ENCODE data around the gene CES5A. TPM values are rescaled to one million over a fixed set of nuclear protein-coding genes. Genes with fewer than 3 reads are reported as not detected.
A peak's percentile ranks its signal among the peaks of the same experiment; 100 is the strongest.
"Not testable (repeated sequence)": the region's sequence is repeated elsewhere in the genome, so short reads cannot be mapped to it uniquely, and the experiment has no call there.

Gene CES5A, protein sequence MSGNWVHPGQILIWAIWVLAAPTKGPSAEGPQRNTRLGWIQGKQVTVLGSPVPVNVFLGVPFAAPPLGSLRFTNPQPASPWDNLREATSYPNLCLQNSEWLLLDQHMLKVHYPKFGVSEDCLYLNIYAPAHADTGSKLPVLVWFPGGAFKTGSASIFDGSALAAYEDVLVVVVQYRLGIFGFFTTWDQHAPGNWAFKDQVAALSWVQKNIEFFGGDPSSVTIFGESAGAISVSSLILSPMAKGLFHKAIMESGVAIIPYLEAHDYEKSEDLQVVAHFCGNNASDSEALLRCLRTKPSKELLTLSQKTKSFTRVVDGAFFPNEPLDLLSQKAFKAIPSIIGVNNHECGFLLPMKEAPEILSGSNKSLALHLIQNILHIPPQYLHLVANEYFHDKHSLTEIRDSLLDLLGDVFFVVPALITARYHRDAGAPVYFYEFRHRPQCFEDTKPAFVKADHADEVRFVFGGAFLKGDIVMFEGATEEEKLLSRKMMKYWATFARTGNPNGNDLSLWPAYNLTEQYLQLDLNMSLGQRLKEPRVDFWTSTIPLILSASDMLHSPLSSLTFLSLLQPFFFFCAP
- polyA plus RNA-seq (ENCODE audit: insufficient read length in 3 of 3) = under 1 TPM in 2 of 3 donors, not detected in 1; 0.06 to 0.18 TPM
- long read RNA-seq, donor 1 = 0 reads
- long read RNA-seq, donor 2 = 0 reads
- long read RNA-seq, donor 3 = 0 reads
- long read RNA-seq, donor 4 = 0 reads
- long read RNA-seq, donor 5 = 0 reads
- long read RNA-seq, donor 6 = 0 reads
- long read RNA-seq, donor 7 = 0 reads
- long read RNA-seq, donor 8 = 0 reads
- long read RNA-seq, donor 9 = 0 reads
- long read RNA-seq, donor 10 = 0 reads
- long read RNA-seq, donor 11 = 0 reads
- long read RNA-seq, donor 12 = 0 reads
- long read RNA-seq, donor 13 = 0 reads
- long read RNA-seq, donor 14 = 0 reads
- long read RNA-seq, donor 15 = 0 reads
- long read RNA-seq, donor 16 = 0 reads

DNA sequence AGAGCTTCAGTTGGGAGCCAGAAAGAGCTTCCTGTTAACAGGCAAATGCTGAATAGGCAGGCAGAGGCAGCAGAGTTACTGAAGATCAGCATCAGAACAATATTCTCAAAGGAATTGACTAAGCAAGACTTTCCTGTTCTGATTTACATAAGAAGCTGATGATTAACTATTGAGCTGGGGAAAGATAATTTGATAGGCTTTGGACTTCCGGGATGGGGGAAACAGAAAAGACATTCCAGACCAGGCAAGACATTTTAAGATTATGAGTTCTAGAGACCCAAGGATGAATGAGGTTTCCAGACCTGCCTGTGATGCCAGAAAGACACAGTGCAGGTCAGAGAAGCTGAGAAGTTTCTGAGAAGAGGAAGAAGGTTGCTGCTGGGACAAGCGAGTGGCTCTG is at the start of gene CES5A:
Gene CES5A, minus strand, starts transcription at position 101 of the 400 bp plus-strand sequence. CDS start 152 bp downstream, outside the sequence.
- DNase-seq (ENCODE audit: extremely low read depth in 1 of 11, low read depth in 9 of 11, low spot score in 4 of 11) = peak in 1 of 11 donors; percentile 2

DNA sequence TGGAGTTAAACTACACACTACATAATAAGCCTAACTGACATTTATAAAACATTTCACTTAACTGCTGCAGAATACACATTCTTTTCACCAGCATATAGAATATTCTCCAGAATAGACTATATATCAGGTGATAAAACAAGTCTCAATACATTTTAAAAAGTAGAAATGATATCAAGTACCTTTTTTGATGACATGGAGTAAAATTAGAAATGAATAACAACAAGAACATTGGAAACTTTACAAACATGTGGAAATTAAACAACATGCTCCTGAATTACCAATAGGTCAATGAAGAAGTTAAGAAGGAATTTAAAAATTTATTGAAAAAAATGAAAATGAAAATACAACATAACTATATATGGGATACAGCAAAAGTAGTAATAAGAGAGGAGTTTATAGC is 47.5 kb upstream of the CES5A start:
- DNase-seq (ENCODE audit: extremely low read depth in 1 of 11, low read depth in 9 of 11, low spot score in 4 of 11) = no peak

DNA sequence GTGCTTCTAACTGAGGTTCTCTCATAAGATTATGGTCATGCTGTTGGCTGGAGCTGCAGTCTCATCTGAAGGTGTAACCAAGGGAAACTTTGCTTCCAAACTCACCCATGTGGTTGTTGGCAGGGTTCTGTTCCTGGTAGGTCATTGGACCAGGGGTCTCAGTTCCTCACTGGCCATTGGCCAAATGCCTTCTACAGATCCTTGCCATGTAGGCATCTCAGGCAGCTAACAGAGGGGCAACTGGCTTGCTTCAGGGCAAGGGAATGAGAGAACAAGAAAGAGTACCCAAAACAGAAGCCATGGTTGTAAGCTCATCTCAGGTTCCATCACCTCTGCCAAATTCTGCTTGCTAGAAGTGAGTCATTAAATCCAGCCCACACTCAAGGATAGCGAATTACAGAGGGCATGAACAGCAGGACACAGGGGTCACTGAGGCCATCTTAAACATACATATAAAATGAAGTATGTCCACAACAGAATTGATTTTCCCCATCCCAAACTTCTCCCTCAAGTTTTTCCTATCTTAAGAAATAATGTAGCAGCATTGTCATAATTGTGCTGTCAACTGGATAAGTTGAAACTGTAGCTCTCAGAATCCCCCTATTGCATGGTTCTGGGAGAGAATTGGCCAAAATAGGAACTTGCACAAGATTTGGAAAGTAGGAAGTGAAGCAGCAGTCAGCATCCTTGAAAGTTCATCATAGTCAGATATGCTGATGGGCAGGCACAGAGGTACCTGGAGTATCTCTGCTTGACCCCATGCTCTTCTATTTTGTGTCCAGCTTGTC is 42.4 kb upstream of the CES5A start:
- DNase-seq (ENCODE audit: extremely low read depth in 1 of 11, low read depth in 9 of 11, low spot score in 4 of 11) = no peak

DNA sequence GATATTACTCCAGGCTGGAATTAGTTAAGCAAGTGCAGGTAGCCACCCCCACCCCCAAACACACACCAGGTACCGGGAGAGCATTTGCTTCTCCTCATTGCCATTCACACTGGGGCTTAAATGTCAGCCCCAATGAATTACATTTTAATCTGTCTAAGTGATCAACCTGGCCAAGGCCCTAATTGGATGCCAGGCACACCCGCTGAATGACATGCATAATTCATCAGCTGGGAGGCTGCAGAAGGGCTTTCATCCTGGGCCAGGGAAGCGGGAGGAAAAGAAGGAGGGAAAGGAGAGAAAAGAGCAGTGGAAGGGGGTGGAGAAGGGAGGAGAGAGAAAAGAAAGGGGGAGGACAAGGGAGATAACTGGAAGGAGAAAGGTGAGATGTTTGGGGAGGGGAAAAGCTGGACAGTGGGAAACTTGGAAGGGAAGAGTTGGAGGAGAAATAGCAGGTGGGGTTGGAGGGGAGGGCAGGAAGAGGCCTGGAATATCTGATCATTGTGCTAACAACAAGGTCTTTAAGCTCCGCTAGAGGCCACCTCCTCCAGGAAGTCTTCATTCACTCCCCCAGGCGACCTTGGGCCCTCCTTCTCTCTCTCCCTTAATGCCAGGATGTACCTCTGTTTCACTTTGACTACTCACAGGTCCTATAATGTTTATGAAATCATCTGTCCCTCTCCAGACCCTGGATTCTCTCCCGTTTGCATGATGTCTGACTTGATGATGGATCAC is 40.1 kb upstream of the CES5A start:
- peak in 4 of 11 donors; percentile 6 to 29 (median 16) for DNase-seq (ENCODE audit: extremely low read depth in 1 of 11, low read depth in 9 of 11, low spot score in 4 of 11)

DNA sequence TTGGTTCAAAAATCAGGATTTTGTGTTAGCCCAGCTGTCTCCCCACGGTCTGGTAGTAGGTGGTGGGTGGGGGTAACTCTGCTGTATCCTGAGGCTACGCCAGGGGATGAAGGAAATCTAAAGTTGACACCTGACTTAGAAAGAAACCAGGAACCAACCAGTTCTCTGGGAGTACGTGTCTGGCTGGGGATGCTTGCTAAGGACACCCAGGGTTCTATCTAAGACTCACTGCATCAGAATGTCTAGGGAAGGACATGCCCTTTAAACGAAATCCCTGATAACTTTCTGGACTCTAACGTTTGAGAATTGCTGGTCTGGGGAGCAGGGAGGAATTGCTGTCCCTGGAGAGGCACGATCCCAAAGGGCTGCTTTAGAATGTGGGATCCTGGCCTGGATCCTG is 39.2 kb upstream of the CES5A start:
- no peak for DNase-seq (ENCODE audit: extremely low read depth in 1 of 11, low read depth in 9 of 11, low spot score in 4 of 11)

DNA sequence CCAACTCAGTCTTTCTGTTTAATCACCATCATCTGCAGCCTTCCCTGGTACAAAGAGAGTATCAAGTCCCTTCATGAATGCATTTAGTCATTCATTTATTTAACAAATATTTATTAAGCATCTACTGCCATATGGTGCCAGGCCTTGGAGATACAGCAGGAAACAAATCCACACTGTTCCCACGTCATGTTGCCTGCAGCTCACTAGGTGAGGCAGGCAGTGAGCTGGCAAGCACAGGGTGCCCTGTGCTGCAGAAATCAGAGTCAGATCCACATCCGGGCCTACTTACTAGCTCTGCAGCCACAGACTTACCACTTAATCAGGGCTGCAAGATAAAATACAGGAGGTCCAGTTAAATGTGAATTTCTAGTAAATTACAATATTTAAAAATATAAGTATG is 38.5 kb upstream of the CES5A start:
- DNase-seq (ENCODE audit: extremely low read depth in 1 of 11, low read depth in 9 of 11, low spot score in 4 of 11) = no peak

DNA sequence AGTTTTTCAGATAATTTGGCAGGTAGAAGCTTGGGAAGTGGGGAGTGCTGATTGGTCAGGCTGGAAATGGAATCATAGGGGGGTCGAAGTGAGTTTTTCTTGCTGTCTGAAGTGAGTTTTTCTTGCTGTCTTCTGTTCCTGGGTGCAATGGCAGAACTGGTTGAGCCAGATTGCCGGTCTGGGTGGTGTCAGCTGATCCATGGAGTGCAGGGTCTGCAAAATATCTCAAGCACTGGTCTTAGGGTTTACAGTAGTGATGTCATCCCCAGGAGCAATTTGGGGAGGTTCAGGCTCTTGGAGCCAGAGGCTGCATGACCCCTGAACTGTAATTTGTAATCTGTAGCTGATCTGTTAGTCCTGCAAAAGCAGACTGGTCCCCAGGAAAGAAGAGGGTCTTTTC is 37.9 kb upstream of the CES5A start:
- not testable (repeated sequence) for DNase-seq (ENCODE audit: extremely low read depth in 1 of 11, low read depth in 9 of 11, low spot score in 4 of 11)

DNA sequence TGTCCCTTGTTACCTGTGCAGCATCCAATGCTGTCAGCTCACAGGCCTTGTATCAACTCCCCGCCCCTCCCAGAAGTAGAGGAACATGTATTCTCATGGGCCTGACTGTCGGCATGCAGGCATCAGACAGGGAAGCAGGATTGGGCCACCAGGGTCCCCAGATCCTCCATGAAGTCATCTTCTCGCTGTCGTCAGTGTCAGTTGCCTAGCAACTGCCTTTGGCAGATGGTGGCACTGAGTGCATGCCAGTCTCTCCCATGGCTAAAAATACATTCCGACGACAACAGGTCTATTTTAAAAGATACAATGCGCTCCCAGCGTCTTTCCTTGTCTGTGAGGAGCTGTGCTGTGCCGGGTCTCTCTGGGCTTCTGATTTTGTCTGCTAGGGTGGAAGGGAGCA is 36.8 kb upstream of the CES5A start:
- DNase-seq (ENCODE audit: extremely low read depth in 1 of 11, low read depth in 9 of 11, low spot score in 4 of 11) = no peak

DNA sequence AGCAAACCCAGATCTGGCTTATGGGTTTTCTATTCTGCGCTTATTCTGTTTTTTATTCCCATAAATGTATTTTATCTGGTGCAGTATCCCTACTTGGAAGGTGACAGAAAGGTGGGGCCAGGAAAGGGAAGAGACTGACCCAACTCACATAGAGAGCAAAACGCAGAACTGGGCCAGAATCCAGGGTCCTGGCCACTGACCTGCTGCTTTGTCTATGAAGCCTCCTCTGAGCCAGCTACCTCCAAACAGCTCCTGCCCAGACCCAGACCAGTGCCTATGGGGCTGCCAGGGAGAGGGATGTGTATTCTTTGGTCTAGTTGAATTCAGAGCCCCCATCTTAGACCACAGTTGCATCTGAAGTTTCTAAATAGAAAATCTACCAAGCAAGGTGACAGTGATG is 36.4 kb upstream of the CES5A start:
- no peak for DNase-seq (ENCODE audit: extremely low read depth in 1 of 11, low read depth in 9 of 11, low spot score in 4 of 11)

DNA sequence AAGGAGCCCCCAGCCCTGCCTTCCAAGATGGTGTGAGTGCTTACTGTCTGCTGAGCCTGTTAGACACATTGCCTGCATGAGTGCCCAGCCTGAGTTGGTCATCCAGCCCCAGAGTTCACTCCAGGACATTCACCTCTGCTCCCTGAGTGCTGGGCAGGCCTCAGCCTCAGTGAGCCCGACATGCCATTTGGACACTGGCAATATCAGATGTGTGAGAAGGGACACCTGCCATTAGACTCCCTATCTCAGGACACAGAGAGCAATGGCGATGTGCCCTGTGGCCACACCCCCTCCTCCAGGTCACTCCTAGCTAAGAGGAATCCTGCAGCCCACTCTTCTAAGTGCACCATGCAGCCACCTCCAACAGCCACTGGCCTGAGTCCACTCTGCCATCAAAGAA is 34.7 kb upstream of the CES5A start:
- no peak for DNase-seq (ENCODE audit: extremely low read depth in 1 of 11, low read depth in 9 of 11, low spot score in 4 of 11)

DNA sequence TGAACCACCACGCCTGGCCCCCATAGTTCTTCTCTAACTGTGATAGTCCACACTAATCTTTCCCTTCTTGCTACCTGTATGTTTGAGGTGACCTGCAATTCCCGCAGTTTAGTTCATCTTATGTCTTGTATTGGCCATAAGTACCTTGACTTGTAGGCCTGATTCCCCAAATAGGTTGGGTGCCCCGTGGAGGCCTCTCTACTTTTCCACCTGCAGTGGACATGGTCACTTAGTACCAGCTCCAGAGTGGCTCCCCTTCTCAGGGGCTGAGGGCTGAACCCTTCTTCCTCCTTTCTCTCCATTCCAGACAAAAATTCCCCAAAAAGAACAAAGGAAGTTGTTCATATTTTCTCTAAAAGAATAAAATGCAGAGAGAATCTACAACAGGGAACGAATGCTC is 33.5 kb upstream of the CES5A start:
- no peak for DNase-seq (ENCODE audit: extremely low read depth in 1 of 11, low read depth in 9 of 11, low spot score in 4 of 11)

DNA sequence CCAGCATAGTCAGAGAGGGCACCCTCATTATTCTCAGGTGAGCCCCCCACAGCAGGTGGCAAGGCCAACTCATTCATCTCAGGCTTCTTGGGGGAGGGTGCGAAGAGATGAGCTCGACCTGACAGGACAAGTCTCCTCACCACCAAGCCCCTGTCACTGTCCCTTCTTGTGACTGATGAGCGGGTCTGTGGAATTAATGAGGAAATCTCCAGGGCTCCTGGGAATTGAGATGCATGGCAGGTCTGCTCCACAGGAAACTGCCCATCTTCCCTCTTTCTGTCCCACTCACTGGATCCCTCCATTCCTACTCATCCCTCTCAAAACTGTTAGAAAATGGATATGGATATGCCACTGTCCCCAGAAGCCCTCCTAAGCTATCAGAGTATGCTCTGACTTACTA is 32.5 kb upstream of the CES5A start:
- no peak for DNase-seq (ENCODE audit: extremely low read depth in 1 of 11, low read depth in 9 of 11, low spot score in 4 of 11)

DNA sequence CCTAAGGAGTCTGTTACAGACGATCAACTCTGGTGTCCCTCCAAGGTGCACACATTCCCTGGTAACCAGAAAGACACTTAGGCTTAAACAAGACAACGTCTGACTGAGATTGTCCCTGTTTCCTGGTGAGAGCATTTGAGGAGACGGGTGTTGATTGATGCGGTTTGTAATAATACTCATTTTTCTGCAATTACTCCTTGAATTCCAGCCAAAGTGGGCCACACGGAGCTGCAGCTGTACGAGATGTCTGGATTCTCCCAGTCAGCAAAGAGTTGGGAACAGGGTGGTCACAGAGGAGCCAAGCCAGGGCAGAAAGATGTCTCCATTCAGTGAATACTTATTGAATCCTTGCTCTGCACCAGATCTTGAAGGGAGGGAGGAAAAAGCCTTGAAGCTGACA is 30.9 kb upstream of the CES5A start:
- no peak for DNase-seq (ENCODE audit: extremely low read depth in 1 of 11, low read depth in 9 of 11, low spot score in 4 of 11)

DNA sequence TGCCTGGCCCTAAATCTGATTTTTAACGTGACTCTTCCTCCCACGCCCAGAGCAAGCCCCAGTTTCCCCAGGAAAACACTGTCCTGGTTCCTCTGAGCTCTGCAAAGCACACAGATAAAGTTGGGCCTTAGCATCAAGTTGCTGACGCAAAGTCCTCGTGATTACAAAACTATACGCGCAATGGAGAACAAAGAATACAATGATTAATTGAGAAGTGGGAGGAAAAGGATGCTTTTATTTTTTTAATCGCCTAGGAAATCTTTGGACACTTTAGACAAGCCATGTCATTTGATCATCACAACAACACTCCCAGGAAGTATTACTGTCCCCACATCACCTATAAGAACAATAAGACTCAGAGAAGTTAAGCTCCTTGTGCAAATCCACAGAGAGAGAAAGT is 30.5 kb upstream of the CES5A start:
- no peak for DNase-seq (ENCODE audit: extremely low read depth in 1 of 11, low read depth in 9 of 11, low spot score in 4 of 11)

DNA sequence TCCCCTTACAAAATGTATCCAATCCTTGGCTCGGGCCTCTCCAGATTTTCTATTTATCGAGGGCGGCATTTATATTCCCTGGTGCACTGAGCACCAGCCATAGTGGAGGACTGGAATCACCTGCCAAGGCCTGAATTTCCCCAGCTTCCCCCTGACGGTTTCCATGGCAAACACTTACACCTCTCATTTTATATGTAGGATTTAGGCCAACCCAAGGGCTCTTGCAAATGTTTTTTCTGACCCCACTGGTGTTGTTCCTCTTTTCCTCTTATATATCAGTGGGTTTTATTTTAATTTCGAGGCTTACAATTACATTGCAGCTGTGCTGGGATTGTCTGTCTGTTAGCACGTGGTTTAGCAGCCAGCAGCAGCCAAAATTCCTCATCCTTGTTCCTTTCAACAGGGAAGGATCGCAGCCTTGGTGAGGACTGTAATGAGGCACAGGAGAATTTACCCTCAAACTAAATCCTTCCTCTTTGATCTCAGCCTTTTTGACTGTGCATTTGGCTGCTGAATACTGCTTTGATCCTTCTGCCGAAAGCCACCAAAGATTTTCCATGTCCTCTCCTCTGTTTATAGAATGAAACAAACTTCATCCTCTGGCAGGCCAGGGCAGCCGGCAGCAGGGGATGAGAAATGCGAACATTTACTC is 26.5 kb upstream of the CES5A start:
- no peak for DNase-seq (ENCODE audit: extremely low read depth in 1 of 11, low read depth in 9 of 11, low spot score in 4 of 11)

DNA sequence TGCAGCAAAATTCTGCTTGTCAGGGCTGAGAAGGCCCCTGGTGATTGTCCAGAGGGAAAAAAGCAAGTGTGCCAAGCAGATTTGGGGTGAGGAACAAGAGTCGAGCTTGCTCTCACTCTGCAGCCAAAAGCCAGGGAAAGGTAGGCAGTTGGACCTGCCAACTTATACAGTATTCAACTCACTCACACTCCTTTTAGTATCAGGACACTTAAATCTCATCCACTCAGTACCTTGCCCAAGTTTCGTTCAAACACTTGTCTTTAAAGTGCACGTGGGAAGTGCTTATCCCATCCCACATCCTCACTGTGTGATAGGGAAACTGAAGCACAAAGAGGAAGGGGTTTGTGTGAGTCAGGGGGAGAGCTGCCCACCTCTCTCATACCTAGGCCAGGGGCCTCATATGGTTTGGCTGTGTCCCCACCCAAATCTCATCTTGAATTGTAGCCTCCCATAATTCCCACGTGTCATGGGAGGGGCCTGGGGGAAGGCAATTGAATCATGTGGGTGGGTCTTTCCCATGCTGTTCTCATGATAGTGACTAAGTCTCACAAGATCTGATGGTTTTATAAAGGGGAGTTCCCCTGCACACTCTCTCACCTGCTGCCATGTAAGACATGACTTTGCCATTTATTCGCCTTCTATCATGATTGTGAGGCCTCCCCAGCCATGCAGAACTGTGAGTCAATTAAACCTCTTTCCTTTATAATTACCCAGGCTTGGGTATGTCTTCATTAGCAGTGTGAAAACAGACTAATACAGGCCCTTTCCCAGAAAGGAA is 25.6 kb upstream of the CES5A start:
- no peak for DNase-seq (ENCODE audit: extremely low read depth in 1 of 11, low read depth in 9 of 11, low spot score in 4 of 11)

DNA sequence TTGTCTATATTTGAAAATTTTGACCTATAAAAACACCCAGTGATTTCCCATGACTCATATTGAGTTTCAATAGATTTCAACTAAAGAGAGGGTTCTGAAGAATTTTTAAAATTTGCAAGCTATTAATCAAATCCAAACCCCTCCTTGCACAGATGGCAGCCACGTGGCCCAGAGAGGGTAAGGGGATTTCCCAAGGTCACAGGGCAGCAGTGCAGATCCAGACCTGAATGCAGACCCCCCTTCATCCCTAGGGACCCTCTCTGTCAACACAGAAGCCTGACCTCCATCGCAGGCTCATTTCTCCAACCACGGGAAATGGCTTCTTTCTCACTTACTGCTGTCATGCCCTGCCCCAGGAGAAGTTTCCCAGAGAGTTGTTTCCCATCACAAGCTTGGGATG is 24.7 kb upstream of the CES5A start:
- no peak for DNase-seq (ENCODE audit: extremely low read depth in 1 of 11, low read depth in 9 of 11, low spot score in 4 of 11)

DNA sequence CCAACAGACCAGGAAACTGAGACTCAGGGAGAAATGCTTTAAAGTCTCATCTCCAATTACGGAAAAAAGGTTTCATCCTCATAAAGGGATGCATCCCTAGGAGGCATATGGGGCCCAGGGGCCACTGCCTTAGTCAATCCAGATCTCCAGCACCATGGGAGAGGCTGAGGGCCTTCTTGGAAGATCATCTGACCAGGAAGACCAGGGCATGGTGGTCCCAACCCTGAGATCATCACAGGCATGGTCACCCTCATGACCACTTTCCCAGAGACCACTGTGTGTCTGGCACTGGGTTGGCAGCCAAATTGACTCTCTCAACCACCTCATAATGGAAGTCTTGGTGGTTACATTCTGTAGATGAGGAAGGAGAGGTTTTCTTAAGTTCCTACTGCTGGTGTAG is 23.4 kb upstream of the CES5A start:
- no peak for DNase-seq (ENCODE audit: extremely low read depth in 1 of 11, low read depth in 9 of 11, low spot score in 4 of 11)
